ES-I3 (cell line): ENCODE measurements around the gene RNF43.

Experiments used
- H3K36me3 ChIP-seq: 2 replicates; pipeline ENCODE4 v1.6.1; 2013; ENCODE audit warnings: mild to moderate bottlenecking, low read length, control low read depth, moderate library complexity; ENCODE audit not compliant: insufficient read depth
- H3K4me1 ChIP-seq: 2 replicates; pipeline ENCODE4 v1.6.1; 2013; ENCODE audit warnings: mild to moderate bottlenecking, control low read depth, low read length; ENCODE audit not compliant: insufficient read depth
- H3K9ac ChIP-seq: 2 replicates; pipeline ENCODE4 v1.6.1; 2013; ENCODE audit warnings: low read depth, mild to moderate bottlenecking, low read length, moderate library complexity
- H3K9me3 ChIP-seq: 2 replicates; pipeline ENCODE4 v1.6.1; 2013; ENCODE audit warnings: mild to moderate bottlenecking, low read length, moderate library complexity; ENCODE audit not compliant: control insufficient read depth, insufficient read depth

Gene RNF43

DNA sequence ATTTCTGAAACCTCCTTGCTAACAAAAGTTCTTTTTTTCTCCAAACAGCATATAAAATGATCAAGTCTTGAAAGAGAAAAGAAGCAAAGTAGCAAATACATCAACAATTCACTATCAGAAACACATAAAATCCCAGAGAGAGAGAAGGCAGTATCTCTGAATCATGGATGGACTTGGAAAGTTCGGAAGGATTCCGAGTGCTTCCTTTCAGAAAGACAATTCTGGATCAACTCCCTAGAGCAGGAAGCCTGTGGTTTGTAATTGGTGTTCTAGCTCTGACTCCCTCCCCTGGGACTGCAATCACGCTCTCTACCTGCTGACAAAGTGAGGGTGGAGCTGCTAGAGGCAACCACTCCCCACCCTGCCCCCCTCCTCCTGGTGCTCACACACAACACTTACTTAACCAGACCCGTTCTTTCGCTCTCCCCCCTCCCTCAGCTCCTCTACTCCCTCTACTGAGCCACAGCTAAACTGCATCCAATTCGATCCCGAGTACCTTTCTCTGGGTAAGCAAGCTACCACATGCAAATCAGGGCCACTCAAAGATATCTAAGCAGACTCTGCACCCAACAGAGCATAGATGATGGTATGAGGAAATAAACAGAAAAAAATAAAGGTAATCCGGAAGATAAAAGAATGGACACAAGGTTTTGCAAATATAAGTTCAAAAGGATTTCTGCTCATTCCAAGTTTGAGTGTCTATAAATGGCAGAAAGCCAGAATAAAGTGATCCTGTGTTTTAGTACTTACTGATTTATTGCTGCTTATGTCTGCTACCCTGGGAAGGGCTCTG, at the start of gene RNF43:
TSS of gene RNF43 (minus strand) at position 235 of the 793 bp plus-strand sequence. CDS start 1,957 bp downstream, outside the sequence.
- H3K4me1 ChIP-seq: peaks cover 13% of the 10 kb centered on the region
- no peaks in the 10 kb centered on the region for H3K9me3 ChIP-seq
- H3K9ac ChIP-seq: peak within 1 kb of the TSS; percentile 81
- no peaks in the 10 kb centered on the region for H3K36me3 ChIP-seq

DNA sequence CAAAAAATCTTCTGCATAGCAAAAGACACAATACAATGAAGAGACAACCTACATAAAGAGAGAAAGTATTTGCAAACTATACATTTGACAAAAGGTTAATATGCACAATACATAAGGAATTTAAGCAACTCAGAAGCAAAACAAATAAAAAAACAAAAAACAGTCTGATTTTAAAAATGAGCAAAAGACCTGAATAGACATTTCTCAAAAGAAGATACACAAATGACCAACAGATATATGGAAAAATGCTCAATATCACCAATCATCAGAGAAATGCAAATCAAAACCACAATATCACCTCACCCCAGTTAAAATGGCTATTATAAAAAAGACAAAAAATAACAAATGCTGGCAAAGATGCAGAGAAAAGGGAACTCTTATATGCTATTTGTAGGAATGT, 38.2 kb upstream of the RNF43 start:
- no peaks in the 10 kb centered on the region for H3K9me3 ChIP-seq
- no peaks in the 10 kb centered on the region for H3K4me1 ChIP-seq
- H3K36me3 ChIP-seq: no peaks in the 10 kb centered on the region
- H3K9ac ChIP-seq: no peak overlapping the region

GRCh38 chr17:58452738-58453137, 35.4 kb upstream of the RNF43 start:
- Histone ChIP-seq H3K4me1 (no peaks in the 10 kb centered on the region), H3K9ac (no peak overlapping the region), H3K9me3 (no peaks in the 10 kb centered on the region), H3K36me3 (no peaks in the 10 kb centered on the region)

- Histone ChIP-seq H3K36me3 (no peaks in the 10 kb centered on the region), H3K9me3 (no peaks in the 10 kb centered on the region), H3K9ac (no peak overlapping the region), H3K4me1 (peaks cover 19% of the 10 kb centered on the region)
These were observed 30.0 kb upstream of the RNF43 start for GRCh38 chr17:58447039-58447975.

GRCh38 chr17:58446086-58446485, 28.8 kb upstream of the RNF43 start:
- Histone ChIP-seq H3K36me3 (no peaks in the 10 kb centered on the region), H3K9ac (no peak overlapping the region; the same call in 1 of the 2 replicates), H3K9me3 (no peaks in the 10 kb centered on the region), H3K4me1 (peaks cover 19% of the 10 kb centered on the region)

DNA sequence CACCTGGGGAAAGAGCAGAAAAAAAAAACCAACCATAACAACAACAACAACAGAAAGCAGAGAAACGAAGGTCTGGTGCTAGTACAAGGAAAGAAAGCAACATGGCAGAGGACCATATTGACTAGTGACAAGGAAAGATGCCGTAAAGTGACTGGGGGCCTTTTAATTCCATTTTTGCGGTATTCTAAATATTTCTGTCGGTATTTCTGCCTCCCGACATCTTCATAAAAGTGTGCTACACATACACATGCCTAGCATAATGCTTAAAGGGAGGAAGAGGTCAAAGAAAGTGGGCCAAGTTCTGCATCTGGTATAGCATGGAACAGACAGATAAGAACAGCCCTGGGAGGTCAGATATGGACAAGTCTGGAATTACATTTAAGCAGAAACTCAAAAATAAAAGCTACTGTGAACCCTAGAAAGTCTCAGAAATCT, 19.5 kb upstream of the RNF43 start:
- Histone ChIP-seq H3K9me3 (no peaks in the 10 kb centered on the region), H3K9ac (no peak overlapping the region), H3K4me1 (no peaks in the 10 kb centered on the region), H3K36me3 (no peaks in the 10 kb centered on the region)

- Histone ChIP-seq H3K9ac (no peak overlapping the region), H3K4me1 (no peaks in the 10 kb centered on the region), H3K36me3 (no peaks in the 10 kb centered on the region), H3K9me3 (no peaks in the 10 kb centered on the region)
These were observed 18.9 kb upstream of the RNF43 start for GRCh38 chr17:58436245-58436644.

GRCh38 chr17:58432806-58433573, 15.7 kb upstream of the RNF43 start:
- Histone ChIP-seq H3K9ac (no peak overlapping the region), H3K36me3 (no peaks in the 10 kb centered on the region), H3K4me1 (no peaks in the 10 kb centered on the region), H3K9me3 (no peaks in the 10 kb centered on the region)

GRCh38 chr17:58427807-58428206, 10.5 kb upstream of the RNF43 start:
- Histone ChIP-seq H3K4me1 (no peaks in the 10 kb centered on the region), H3K36me3 (no peaks in the 10 kb centered on the region), H3K9ac (no peak overlapping the region), H3K9me3 (no peaks in the 10 kb centered on the region)

DNA sequence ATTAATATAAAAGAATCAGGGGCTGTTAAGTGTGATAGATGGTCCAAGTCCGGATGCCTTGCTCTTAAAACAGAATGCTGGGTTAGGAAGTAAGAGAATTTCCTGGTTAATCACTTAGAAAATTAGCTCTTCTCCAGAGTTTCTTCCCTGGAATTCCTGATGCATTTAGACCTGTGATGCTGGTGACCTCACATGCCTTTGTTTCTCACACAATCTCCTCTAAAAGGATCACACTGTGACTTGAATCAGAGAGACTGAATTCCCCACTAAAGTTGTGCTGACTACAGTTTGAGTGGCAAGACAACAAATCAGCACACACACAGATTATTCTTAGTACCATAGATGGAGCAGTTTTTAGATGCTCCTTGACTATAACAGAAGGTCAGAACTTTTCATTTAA, 4.4 kb upstream of the RNF43 start:
- no peaks in the 10 kb centered on the region for H3K9me3 ChIP-seq
- no peak overlapping the region for H3K9ac ChIP-seq
- peaks cover 7% of the 10 kb centered on the region for H3K4me1 ChIP-seq
- H3K36me3 ChIP-seq: no peaks in the 10 kb centered on the region

- Histone ChIP-seq H3K9me3 (no peaks in the 10 kb centered on the region), H3K4me1 (peaks cover 8% of the 10 kb centered on the region), H3K36me3 (no peaks in the 10 kb centered on the region), H3K9ac (no peak overlapping the region)
These were observed 3.5 kb upstream of the RNF43 start for GRCh38 chr17:58420827-58421226.

DNA sequence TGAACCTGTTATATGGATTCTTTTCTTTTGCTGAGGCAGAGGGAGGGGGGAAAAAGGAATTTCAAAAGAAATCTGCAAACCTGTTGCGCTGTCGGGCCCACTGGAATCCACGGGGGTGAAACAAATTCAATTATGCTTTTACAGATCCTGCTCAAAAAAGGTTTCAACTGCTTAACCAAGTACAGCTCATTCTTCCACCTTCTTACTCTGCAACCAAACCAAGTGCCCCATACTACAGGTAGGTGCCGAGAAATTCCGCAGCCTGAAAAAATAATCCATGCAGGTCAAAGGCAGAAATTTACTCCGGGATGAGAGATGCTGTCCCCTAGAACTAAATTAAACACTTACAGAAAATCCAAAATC, 416 bp downstream of the RNF43 start:
- H3K36me3 ChIP-seq: no peaks in the 10 kb centered on the region
- H3K9ac ChIP-seq: peak overlapping the region; percentile 81
- peaks cover 10% of the 10 kb centered on the region for H3K4me1 ChIP-seq
- H3K9me3 ChIP-seq: no peaks in the 10 kb centered on the region

- H3K9ac ChIP-seq: peak overlapping the region; percentile 81
- H3K36me3 ChIP-seq: no peaks in the 10 kb centered on the region
- H3K9me3 ChIP-seq: no peaks in the 10 kb centered on the region
- peaks cover 10% of the 10 kb centered on the region for H3K4me1 ChIP-seq
These were observed 938 bp downstream of the RNF43 start for GRCh38 chr17:58416396-58416795.

DNA sequence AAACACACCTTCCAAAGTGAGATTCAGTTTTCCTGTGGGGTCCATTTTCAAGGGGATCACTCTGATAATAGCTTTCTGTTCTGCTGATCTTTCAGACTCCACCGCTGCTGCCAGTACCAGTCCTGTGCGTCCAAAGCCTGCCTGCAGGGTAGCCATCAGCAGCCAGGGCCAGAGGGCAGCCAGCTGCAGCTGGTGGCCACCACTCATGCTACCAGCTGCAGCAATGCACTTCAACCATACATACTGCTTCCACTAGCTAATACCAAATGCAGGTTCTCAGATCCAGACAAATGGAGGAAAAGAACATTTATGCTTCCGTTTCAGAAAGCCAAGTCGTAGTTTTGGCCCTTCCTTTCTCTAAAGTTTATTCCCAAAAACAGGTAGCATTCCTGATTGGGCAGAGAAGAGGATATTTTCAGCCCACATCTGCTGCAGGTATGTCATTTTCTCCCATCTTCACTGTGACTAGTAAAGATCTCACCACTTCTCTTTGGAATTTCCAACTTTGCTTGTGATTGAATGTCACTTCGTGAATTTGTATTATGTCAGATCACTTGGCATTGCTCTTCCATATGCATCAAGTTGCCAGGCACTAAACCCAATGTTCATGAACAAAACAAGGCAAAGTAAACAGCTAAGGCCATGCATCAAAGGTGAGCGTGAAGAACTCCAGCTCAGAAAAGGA, 1.8 kb downstream of the RNF43 start:
- no peaks in the 10 kb centered on the region for H3K9me3 ChIP-seq
- peaks cover 13% of the 10 kb centered on the region for H3K4me1 ChIP-seq
- peak overlapping the region; percentile 81; the same call in 1 of the 2 replicates for H3K9ac ChIP-seq
- H3K36me3 ChIP-seq: no peaks in the 10 kb centered on the region
